ENCODE measurements around the gene TARM1.
A peak's percentile ranks its signal among the peaks of the same experiment; 100 is the strongest.
"Not testable (repeated sequence)": the region's sequence is repeated elsewhere in the genome, so short reads cannot be mapped to it uniquely, and the experiment has no call there.

Gene TARM1

DNA sequence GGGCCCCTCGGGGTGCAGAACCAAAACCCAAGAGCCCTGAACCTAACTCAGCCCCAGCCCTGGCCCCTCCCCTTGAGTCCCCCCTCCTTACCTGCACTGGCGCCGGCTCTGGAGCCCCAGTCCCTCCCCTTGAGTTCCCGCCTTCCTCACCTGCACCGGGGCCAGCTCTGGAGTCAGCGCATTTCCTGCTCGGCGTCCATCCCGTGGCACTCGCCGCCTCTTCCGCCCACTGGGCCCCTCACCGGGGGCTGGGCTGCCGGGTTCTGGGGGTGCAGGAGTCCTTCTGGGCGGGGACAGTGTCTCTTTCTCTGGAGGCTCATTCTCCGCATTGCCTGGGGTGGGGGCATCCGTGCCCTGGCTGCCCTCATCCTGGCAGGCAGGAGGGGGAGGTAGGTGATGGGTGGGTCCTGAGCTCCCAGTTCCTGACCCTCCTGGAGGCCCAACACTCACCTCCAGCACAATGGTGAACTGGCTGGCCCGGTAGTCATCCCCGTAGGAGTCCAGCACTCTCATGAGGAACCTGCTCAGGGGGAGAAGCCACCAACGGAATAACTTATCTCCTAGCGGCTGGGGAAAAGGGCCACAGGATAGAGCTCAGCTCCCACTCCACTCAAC lies 26.8 kb upstream of the TARM1 start:
- peaks cover 46% of the 10 kb centered on the region for H3K36me3 Mint-ChIP-seq (ENCODE audit: low read depth)
- H3K9me3 Mint-ChIP-seq, result no peaks in the 10 kb centered on the region
- H3K27me3 Mint-ChIP-seq (ENCODE audit: low read depth), result no peaks in the 10 kb centered on the region
- H3K4me1 Mint-ChIP-seq (ENCODE audit: low read depth), result peaks cover 11% of the 10 kb centered on the region
- no peak overlapping the region for H3K4me3 Mint-ChIP-seq
- no peak for DNase-seq (ENCODE audit: low spot score)
- H3K27ac Mint-ChIP-seq, result no peak overlapping the region

DNA sequence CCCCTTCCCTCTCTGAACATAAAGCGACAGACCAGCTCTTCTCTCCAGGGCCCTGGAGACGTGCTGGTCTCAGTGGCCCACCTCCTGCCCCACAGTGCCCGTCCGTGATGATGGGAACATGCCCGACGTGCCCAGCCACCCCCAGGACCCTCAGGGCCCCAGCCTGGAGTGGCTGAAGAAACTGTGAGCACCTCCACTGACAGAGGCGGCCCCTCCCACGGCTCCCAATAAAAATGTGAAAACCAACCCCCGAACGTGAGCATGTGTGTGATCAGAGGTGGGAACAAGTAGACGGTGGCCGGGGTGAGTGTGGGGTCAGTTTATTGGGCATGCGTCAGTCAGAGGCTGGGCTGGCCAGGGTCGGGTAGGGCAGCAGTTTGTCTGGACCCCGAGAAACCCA lies 25.6 kb upstream of the TARM1 start:
- peaks cover 42% of the 10 kb centered on the region for H3K36me3 Mint-ChIP-seq (ENCODE audit: low read depth)
- DNase-seq (ENCODE audit: low spot score), result no peak
- H3K4me3 Mint-ChIP-seq, result no peak overlapping the region
- H3K27ac Mint-ChIP-seq, result no peak overlapping the region
- H3K9me3 Mint-ChIP-seq, result no peaks in the 10 kb centered on the region
- H3K4me1 Mint-ChIP-seq (ENCODE audit: low read depth), result peaks cover 15% of the 10 kb centered on the region
- H3K27me3 Mint-ChIP-seq (ENCODE audit: low read depth), result no peaks in the 10 kb centered on the region

DNA sequence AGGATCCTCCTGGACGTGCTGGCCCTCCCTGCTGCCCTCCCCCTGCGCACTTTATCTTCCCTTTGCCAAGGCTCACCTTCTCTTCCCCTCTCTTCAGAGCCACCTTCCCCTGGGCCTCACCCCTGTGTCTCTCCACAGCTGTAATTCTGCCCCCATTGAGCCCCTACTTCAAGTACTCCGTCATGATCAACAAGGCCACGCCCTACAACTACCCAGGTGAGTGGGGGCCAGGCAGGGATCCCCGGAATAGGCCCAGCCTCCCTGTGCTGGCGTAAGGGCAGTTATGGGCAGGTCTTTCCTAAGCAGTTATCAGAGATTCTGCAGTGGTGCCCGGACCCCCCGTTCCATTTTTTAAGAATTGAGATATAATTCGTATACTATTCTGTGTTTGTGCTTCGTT lies 24.6 kb upstream of the TARM1 start:
- H3K27me3 Mint-ChIP-seq (ENCODE audit: low read depth), result no peaks in the 10 kb centered on the region
- H3K9me3 Mint-ChIP-seq, result no peaks in the 10 kb centered on the region
- peak overlapping the region; percentile 45 for H3K27ac Mint-ChIP-seq
- H3K36me3 Mint-ChIP-seq (ENCODE audit: low read depth), result peaks cover 40% of the 10 kb centered on the region
- peaks cover 20% of the 10 kb centered on the region for H3K4me1 Mint-ChIP-seq (ENCODE audit: low read depth)
- DNase-seq (ENCODE audit: low spot score), result no peak
- H3K4me3 Mint-ChIP-seq, result peak overlapping the region; percentile 43

DNA sequence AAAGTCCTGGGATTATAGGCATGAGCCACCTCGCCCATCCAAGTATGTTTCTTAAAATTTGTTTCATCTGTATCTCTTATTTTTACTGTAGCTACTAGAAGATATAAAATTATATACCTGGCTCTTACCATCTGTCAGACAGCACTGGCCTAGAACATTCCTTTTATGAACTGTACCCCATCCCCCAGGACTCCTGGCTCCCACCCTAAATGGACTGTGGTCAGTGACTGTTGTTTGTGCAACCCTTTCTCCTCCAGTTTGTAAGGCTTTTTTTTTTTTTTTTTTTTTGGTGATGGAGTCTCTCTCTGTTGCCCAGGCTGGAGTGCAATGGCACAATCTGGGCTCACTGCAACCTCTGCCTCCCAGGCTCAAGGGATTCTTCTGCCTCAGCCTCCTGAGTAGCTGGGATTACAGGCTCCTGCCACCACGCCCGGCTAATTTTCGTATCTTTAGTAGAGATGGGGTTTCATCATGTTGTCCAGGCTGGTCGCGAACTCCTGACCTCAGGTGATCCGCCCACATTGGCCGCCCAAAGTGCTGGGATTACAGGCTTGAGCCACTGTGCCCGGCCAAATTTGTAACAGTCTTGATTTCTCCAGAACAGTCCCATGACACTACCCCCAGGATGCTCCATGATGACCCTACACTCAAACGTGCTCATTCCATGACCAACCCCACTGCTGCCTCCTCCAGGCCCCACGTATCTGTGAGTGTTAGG lies 24.0 kb upstream of the TARM1 start:
- peak overlapping the region; percentile 43 for H3K4me3 Mint-ChIP-seq
- H3K4me1 Mint-ChIP-seq (ENCODE audit: low read depth), result peaks cover 20% of the 10 kb centered on the region
- H3K36me3 Mint-ChIP-seq (ENCODE audit: low read depth), result peaks cover 35% of the 10 kb centered on the region
- DNase-seq (ENCODE audit: low spot score), result no peak
- H3K27me3 Mint-ChIP-seq (ENCODE audit: low read depth), result no peaks in the 10 kb centered on the region
- peak overlapping the region; percentile 31 for H3K27ac Mint-ChIP-seq
- H3K9me3 Mint-ChIP-seq, result no peaks in the 10 kb centered on the region

DNA sequence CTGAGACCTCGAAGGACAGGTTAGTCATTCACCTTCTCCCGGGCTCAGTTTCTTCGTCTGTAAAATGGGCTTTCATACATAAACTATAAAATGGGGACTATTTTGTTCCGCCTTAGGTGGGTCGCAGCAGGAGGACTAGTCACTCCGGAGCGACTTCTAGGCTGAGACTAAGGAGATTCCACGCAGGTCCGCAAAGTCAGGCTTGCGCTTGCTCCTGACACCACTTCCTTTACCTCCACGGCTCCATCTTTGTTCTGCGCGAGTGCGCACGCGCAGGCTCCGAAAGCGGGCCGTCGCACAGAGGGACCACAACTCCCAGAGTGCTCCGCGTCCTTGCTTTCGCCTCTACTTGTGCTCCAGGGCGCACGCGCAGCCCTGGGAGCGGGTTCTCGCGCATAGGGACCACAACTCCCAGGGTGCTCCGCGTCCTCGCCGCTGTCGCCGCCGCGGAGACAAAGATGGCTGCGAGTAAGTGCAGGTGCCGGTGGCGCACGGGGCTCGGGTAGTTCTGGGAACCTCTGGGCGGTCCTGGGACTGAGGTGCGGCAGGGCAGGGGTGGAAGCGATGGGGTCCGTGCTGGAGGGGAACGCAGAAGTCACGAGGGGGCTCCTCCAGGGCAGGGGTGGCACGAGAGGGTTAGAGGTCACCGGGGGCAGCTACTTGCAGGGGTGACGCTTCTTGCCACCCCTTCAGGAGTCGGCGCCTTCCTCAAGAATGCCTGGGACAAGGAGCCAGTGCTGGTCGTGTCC lies 21.4 kb upstream of the TARM1 start, which contains the start of gene NDUFA3:
Gene NDUFA3, plus strand, starts transcription at position 435 of the 749 bp plus-strand sequence. Its CDS starts 24 bp downstream, at position 459.
- peaks cover 6% of the 10 kb centered on the region for H3K27me3 Mint-ChIP-seq (ENCODE audit: low read depth)
- no peaks in the 10 kb centered on the region for H3K9me3 Mint-ChIP-seq
- peaks cover 20% of the 10 kb centered on the region for H3K4me1 Mint-ChIP-seq (ENCODE audit: low read depth)
- peak within 1 kb of the TSS; percentile 95 for H3K27ac Mint-ChIP-seq
- H3K36me3 Mint-ChIP-seq (ENCODE audit: low read depth), result peaks cover 26% of the 10 kb centered on the region
- DNase-seq (ENCODE audit: low spot score), result peak; percentile 99
- peak within 1 kb of the TSS; percentile 97 for H3K4me3 Mint-ChIP-seq

DNA sequence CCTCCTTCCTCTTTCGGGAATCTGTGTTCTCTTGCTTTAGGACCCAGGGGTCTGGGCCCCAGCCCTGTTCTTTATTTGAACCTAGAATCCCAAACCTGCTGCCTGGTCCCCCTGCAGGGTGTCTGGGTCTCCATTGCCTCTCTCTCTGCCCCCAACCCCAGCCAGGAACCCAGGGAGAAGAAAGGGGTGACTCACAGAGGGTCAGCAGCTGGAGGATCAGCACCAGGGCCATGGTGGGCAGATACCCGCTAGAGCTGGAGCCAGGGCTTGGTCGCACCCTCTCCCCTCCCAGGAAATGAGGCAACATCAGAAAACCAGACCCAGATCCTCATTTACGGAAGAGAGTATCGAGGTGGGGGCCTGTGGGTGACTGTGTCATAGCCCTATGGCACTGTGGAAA lies 19.4 kb upstream of the TARM1 start, which contains the start of gene OSCAR:
Gene OSCAR, minus strand, starts transcription at position 243 of the 400 bp plus-strand sequence. Its CDS starts 11 bp downstream, at position 232.
- peaks cover 6% of the 10 kb centered on the region for H3K36me3 Mint-ChIP-seq (ENCODE audit: low read depth)
- H3K27ac Mint-ChIP-seq, result peak within 1 kb of the TSS; percentile 72
- H3K4me3 Mint-ChIP-seq, result peak within 1 kb of the TSS; percentile 64
- H3K4me1 Mint-ChIP-seq (ENCODE audit: low read depth), result peaks cover 25% of the 10 kb centered on the region
- no peak for DNase-seq (ENCODE audit: low spot score)
- no peaks in the 10 kb centered on the region for H3K9me3 Mint-ChIP-seq
- H3K27me3 Mint-ChIP-seq (ENCODE audit: low read depth), result peaks cover 11% of the 10 kb centered on the region

DNA sequence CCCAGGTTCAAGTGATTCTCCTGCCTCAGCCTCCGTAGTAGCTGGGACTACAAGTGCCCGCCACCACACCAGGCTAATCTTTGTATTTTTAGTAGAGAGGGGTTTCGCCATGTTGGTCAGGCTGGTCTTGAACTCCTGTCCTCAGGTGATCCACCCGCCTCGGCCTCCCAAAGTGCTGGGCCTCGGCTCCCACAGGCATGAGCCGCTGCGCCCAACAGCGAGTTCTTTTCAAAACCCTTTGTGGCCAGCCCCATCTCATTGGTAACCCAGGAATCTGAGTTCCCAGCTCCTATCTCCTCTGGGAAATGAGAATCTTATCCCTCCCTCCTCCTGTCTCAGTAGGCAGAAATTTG lies 18.7 kb upstream of the TARM1 start:
- not testable (repeated sequence) for H3K4me3 Mint-ChIP-seq; H3K36me3 Mint-ChIP-seq (ENCODE audit: low read depth); H3K9me3 Mint-ChIP-seq; DNase-seq (ENCODE audit: low spot score); H3K27ac Mint-ChIP-seq
- Mint-ChIP-seq H3K27me3 (ENCODE audit: low read depth) (peaks cover 13% of the 10 kb centered on the region), H3K4me1 (ENCODE audit: low read depth) (peaks cover 22% of the 10 kb centered on the region)

DNA sequence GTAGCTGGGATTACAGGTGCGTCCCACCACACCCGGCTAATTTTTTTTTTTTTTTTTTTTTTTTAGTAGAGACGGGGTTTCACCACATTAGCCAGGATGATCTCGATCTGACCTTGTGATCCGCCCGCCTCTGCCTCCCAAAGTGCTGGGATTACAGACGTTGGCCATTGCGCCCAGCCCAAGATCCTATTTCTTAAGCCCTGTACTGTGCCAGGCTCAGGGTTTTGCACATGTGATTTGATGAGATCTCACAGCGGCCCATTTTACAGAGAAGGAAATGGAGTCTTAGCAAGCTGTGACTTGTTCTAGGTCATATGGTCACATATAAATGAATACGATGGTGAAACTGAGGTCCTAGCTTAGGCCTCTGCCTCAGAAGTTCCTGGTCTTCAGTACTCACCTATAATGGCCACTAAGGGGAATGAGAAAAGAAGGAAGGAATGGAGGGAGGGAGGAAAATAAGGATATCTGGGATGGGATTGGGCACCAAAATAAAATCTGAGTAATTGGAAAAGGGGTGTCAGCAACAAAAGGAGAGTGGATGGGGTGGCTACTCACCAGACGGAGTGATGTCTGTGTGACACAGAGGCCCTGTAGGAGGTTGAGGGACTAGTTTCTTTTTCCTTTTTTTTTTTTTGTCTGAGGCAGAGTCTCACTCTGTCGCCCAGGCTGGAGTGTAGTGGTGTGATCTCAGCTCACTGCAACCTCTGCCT lies 18.2 kb upstream of the TARM1 start:
- H3K27me3 Mint-ChIP-seq (ENCODE audit: low read depth), result peaks cover 17% of the 10 kb centered on the region
- no peaks in the 10 kb centered on the region for H3K36me3 Mint-ChIP-seq (ENCODE audit: low read depth)
- H3K4me3 Mint-ChIP-seq, result no peak overlapping the region
- H3K27ac Mint-ChIP-seq, result no peak overlapping the region
- no peaks in the 10 kb centered on the region for H3K9me3 Mint-ChIP-seq
- peaks cover 24% of the 10 kb centered on the region for H3K4me1 Mint-ChIP-seq (ENCODE audit: low read depth)
- DNase-seq (ENCODE audit: low spot score), result no peak

GRCh38 chr19:54096617-54097106 lies 15.5 kb upstream of the TARM1 start:
- H3K4me1 Mint-ChIP-seq (ENCODE audit: low read depth), result peaks cover 19% of the 10 kb centered on the region
- no peaks in the 10 kb centered on the region for H3K36me3 Mint-ChIP-seq (ENCODE audit: low read depth)
- no peaks in the 10 kb centered on the region for H3K9me3 Mint-ChIP-seq
- peak overlapping the region; percentile 44 for H3K4me3 Mint-ChIP-seq
- peaks cover 23% of the 10 kb centered on the region for H3K27me3 Mint-ChIP-seq (ENCODE audit: low read depth)
- no peak for DNase-seq (ENCODE audit: low spot score)
- peak overlapping the region; percentile 35 for H3K27ac Mint-ChIP-seq

- H3K27me3 Mint-ChIP-seq (ENCODE audit: low read depth), result peaks cover 23% of the 10 kb centered on the region
- not testable (repeated sequence) for H3K9me3 Mint-ChIP-seq; H3K36me3 Mint-ChIP-seq (ENCODE audit: low read depth)
- H3K4me3 Mint-ChIP-seq, result peak overlapping the region; percentile 80
- DNase-seq (ENCODE audit: low spot score), result peak; percentile 42
- H3K27ac Mint-ChIP-seq, result peak overlapping the region; percentile 35
- peaks cover 16% of the 10 kb centered on the region for H3K4me1 Mint-ChIP-seq (ENCODE audit: low read depth)
Observed at GRCh38 chr19:54095859-54096616, 14.9 kb upstream of the TARM1 start.

GRCh38 chr19:54095136-54095858 lies 14.1 kb upstream of the TARM1 start:
- peaks cover 13% of the 10 kb centered on the region for H3K4me1 Mint-ChIP-seq (ENCODE audit: low read depth)
- no peaks in the 10 kb centered on the region for H3K36me3 Mint-ChIP-seq (ENCODE audit: low read depth)
- H3K27me3 Mint-ChIP-seq (ENCODE audit: low read depth), result peaks cover 23% of the 10 kb centered on the region
- DNase-seq (ENCODE audit: low spot score), result no peak
- H3K27ac Mint-ChIP-seq, result no peak overlapping the region
- no peak overlapping the region for H3K4me3 Mint-ChIP-seq
- no peaks in the 10 kb centered on the region for H3K9me3 Mint-ChIP-seq

GRCh38 chr19:54094426-54095000 lies 13.3 kb upstream of the TARM1 start:
- peaks cover 13% of the 10 kb centered on the region for H3K4me1 Mint-ChIP-seq (ENCODE audit: low read depth)
- H3K4me3 Mint-ChIP-seq, result peak overlapping the region; percentile 8
- no peak for DNase-seq (ENCODE audit: low spot score)
- peaks cover 23% of the 10 kb centered on the region for H3K27me3 Mint-ChIP-seq (ENCODE audit: low read depth)
- no peaks in the 10 kb centered on the region for H3K36me3 Mint-ChIP-seq (ENCODE audit: low read depth)
- H3K9me3 Mint-ChIP-seq, result no peaks in the 10 kb centered on the region
- H3K27ac Mint-ChIP-seq, result no peak overlapping the region

Measured in T-helper 2 cell treated with Interferon-gamma antibody and Interleukin-4, amounts not matched to agents 5 μg/mL and 100 μg/mL, for 36 hours (primary cell).